HG03196 (cell line): Measurements from ENCODE around the gene SUPT4H1.
"Not testable (repeated sequence)": the region's sequence is repeated elsewhere in the genome, so short reads cannot be mapped to it uniquely, and the experiment has no call there.

Experiments used
- ATAC-seq: cut with Tn5 transposase; IDR thresholded peaks from one replicate; pipeline ENCODE4 v1.9.1; 2021; ENCODE audit not compliant: unreplicated experiment

The SUPT4H1 gene

DNA sequence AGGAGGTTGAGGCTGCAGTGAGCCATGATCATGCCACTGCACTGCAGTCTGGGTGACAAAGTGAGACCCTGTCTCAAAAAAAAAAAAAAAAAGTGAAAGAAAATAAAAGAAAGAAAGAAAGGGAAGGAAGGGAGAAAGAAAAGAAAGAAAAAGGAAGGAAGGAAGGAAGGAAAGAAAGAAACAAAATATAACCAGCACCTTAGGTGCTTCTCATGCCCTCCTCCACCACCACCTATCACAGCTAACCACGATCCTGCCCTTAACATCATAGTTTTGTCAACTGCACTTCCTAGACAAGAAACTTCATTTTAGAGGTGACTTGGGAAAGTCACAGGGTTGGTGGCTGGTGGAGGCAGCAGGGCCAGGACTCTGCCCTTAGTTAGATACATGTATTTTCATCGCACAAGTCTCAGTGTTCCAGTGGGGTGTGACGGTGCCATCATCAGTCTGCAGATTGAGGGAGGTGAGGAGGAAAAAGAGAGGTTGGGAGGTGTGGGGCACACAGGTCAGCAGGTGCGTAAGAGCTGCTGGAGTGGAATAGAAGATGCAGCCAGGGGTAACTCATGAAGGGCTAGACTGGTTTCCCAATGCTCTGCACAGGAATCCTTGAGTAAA, 10.0 kb downstream of the SUPT4H1 start:
- no peak for ATAC-seq

DNA sequence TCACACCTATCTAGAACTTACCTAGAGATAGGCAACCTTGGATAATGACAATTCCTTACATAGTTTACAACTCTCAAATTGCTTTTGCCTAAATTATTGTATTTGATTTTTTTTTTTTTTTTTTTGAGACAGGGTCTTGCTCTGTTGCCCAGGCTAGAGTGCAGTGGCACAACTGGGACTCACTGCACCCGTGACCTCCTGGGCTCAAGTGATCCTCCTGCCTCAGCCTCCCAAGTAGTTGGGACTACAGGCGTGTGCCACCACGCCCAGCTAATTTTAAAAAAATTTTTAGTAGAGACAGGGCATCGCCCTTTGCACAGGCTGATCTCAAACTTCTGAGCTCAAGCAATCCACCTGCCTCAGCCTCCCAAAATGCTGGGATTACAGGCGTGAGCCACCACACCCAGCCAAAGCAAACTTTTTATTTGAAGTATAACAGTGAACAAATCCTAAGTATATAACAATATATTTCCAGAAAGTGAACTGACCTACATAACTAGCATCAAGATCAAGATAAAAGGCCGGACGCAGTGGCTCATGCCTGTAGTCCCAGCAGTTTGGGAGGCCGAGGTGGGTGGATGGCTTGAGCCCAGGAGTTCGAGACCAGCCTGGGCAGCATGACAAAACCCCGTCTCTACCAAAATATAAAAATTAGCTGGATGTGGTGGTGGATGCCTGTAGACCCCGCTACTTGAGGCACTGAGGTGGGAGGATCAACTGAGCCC, 10.7 kb downstream of the SUPT4H1 start:
- not testable (repeated sequence) for ATAC-seq

DNA sequence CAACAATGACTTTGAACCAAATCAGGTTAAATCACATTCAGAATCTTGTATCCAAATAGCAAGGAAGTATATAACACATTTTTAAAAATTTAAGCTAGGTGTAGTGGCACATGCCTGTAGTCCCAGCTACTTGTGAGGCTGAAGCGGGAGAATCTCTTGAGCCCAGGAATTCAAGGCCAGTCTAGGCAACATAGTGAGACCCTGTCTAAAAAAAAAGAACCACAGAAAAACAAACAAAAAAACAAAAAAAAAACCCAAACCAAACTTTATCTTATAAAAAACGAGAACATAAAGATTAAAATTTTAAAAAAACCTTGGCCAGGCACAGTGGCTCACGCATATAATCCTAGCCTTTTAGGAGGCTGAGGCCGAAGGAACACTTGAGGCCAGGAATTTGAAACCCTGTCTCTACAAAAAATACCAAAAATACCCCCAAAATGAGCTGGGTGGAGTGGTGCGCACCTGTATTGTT, 11.6 kb downstream of the SUPT4H1 start:
- ATAC-seq = no peak

DNA sequence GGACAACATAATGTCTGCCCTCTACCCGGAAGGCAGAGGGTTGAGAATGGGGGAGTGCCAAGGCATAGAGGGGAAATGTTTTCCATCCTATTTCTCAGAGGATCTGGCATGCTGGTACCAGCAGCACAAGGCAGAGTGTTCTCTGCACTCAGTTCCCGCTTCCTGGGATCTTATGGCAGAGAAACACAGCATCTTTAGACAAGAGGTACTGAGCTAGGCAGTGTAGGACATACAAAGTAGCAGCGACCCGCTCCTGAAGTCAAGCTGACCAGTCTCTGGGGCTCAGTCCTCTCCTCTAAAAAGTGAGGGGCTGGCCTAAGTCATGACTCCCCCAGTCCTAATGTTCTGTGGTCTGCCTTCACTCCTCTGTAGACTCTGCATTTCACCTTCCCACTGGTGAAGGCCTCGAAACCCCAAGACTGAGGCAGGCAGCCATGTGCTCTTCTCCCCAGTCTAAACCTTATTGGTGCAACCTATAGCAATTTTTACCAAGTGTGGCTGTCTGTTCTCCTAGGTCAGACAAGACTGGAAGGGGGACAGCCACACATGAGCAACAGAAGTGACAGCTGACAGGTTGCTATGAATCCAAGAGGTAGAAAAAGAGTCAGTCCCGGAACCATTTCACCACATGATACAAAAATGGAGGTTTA, 12.1 kb downstream of the SUPT4H1 start:
- ATAC-seq = no peak

DNA sequence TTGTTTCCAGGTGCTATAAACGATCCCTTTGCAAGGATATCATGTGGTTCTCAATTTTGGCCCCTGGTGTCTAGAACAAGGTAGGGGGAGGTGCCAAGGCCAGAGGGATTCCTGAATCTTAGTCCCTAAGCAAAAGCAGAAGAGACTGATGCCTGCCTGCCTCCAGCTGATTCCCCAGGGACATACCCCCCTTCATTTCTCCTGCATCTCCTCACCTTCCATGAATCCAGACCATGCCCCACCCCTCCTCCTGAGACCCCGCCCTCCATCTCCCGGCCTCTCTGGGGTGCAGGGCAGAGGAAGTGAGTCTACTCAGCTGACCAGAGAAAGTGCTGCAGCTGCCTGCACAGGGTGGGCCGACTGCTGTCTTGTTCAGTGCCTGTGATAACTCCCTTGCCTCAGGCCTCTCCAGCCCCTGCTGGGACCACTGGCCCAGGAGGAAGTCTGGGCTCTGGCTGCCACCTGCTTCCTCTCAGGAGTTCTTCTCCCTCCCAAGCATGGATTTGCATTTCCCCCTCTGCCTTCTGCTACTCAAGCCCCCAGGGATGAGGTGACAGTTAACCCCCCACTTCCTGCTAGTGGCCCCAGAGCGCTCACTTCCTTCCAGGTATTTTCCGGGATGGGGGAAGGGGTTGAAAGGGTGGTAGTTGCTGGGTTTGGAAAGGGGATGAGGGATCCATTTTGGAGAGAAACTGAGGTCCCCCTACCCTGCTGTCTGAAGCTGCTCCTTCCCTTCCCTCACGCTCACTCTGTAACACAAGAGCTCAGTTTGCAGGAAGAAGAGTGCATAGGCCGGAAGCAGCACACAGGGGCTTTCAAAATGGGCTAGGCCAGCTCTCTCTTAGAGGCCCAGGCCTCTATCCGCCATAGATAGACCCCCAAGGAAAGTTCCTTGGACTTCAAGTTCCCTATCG, 12.9 kb downstream of the SUPT4H1 start:
- ATAC-seq = no peak

DNA sequence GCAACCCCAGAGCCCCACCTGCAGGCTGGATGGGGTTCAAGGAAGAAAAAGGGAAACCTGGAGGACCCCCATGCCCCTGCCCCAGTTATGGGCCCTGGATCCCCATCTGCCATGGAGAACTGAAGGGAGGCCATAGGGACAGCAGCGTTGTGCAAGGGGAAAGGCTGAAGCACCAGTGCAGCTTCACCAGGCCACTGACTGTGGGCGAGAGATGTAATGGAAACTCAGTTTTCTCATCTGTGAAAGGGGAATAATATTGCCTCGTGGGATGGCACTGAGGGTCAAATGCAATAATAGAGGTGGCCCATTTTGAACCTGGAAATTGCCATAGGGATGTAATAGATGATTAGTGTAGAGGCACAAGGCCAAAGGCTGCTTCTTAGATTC, 13.6 kb downstream of the SUPT4H1 start:
- ATAC-seq = no peak

DNA sequence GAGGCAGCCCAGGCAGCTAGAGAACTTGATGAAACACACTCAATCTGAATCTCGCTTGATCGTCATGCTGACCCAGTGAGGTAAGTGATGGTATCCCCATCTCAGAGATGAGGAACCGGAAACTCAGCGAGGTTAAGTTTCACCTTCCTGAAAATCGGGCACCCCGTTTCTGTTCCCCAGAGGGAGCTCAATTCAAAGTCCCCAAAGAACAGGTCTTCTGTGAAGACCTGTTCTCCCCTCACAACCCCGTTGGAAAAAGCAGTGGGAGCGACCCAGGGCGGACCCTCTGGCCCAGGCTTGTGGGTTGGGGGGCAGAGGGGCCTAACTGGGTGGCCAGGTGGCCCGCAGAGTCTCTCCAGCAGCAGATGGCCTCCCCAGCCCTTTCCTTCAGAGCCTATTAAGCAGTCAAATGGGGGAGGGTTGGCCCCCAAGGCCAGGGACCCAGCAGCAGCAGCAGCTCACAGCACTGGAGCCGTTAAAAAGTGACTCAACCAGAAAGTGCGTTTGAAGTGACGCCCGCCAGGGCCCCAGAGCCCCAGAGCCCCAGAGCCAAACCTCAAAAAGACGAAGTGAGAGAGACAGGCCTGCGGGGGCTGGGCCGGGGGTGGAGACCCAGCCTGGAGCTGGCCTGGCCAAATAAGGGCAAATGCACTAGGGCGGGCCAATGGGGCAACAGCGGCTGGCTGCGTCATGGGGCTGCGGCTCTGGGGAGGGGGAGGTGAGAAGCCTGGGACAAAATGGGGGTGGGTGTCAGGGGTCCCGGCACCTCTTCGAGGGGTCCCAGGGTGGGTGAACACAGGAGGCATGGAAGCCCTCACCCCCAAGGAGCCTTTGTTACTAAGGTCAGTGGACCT, 14.2 kb downstream of the SUPT4H1 start:
- peak; percentile 46 for ATAC-seq

DNA sequence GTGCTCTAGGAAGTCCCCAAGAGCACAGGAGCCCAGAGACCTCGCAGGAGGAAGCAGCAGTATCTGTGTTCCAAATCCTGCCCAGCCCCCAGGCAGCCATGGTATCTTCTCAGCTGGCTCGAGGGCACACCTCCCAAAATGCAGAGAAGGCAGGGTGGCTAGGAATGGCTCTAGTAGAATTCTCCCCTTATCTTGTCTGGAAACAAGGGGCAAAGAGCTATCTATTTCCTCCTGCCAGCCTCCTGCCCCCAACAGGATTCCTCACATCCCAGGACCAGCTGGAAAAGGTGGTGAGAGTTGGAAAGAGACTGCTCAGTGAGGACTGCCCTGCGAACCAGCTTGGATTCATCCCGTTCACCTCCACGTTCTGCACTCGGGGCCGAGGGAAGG, 14.8 kb downstream of the SUPT4H1 start:
- ATAC-seq = no peak

DNA sequence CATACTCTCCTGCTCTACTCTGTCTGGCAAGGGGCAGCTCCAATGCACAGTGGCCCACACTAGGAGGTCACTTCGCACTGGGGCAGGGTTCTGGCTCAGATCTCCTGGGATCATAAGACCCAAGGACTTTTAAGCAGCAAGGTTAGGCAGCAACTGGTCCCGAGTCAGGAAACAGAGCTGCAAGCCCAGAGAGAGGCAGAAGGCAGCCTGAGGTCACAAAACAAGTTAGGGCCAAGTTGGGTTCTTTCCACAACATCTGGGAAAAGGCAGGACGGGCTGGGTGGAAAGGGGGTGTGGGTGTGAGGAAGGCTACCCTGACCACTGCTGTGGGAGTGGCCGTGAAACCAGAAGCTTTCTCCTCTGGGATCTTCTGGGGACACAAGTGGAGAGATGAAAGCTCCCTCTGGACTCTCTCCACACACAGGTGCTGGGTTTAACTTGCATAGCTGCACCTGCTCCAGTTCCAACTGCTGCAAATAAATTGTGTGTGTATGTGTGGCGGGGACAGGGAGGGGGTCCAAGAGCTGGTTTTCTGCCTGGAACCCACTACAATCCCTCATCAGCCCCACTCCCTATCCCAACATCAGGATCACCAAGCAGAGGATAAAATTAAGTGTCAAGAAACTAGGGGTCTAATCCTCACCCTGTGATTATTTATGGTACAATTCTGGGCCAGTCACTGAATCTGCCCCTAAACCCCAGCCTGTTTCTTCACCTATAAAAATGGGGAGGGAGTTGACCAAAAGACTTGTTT, 15.4 kb downstream of the SUPT4H1 start:
- no peak for ATAC-seq

DNA sequence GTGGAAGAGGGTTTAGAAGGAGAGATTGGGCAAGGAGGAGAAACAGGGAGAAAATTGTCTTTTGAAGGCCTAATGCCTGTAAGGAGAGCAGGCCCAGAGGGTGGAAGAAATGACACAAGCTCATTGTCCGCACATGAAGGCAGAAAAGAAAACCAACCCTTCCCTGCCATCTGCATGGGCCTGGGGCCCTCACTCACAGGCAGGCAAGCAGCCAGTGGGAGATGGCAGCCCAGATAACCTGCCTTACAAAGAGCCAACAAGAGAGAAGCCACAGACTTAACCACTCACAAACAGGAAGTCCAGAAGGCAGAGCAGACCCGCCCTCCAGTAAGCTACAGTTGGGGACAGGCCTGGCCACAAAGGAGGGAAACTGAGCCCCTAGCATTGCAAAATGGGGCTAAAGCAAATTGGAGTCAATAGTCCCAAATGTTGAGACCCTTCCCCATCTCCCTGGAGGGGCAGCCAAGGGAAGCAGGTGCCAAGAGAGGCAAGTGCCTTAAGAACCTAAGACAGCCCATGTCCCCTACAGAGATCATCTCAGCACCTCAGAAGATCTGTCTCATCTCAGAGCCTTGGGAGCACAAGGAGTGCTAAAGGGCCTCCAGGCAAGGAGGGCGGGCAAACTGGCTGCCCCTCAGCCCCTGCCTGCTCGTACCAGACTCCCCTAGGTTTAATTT, 16.1 kb downstream of the SUPT4H1 start:
- no peak for ATAC-seq

DNA sequence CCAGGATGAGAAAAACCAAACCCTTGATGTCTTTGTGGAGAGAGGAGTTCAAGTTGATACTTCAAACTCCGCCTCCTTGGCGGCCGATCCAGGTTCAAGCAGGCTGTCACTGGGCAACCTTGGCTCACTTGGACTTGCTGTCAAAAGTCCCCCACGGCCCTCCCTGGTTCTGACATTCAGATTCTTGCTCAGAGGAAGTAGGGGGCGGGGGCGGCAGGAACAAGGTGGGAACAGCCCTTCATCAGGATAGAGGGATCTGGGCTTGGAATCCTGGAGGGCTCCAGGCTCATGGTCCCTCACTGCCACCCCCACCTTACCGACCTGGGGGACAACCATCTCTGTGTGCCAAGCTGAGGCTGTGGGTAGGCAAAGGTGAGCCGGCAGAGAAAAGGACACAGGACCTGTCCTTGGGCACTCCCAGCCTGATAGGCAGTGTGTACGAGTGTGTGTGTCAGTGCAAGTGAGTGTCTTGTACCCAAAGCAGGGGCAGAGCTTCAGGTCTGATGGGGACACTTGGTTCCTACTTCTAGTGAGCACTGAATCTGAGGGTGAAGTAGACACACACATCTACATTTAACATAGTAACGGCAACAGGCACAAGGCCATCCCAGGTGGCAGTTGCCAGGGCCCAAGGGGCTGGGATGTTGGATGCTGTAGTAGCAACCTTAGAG, 16.8 kb downstream of the SUPT4H1 start:
- no peak for ATAC-seq

DNA sequence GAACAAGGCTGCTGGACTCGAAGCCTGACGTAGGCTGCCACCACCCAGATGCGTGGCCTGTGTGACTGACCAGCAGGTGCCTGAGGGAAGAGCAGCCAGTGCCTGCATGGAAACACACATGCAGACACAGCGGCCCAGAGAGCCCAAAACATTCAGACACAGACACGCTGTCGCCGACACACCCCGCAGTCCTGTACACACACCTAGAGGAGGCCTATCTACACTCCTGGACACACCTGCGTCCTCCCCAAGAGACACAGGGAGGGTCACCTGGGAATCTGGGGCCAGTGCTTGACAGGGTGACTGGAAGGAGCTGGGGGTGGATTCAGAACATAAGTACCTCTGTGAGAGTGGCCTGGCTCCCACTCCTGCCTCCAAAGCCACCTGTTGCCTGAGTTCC, 17.3 kb downstream of the SUPT4H1 start:
- no peak for ATAC-seq

DNA sequence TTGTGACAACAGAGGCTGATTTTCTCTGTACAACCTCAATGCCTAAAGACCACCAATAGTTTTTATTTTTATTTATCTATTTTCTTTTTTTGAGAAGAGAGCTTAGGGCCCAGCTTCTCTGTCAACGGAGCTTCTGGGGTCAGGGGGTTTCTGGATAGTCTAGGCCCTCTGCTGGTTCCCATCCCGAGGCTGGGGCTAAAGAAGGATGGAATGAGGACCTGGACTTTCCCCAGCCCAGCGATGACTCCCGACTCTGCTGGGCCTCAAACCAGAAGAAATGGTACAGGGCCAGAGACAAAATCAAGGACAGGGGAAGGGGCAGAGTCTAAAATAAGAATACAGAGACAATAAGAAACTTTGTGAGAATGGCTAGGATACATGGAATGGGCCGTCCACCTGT, 17.7 kb downstream of the SUPT4H1 start:
- ATAC-seq = no peak

DNA sequence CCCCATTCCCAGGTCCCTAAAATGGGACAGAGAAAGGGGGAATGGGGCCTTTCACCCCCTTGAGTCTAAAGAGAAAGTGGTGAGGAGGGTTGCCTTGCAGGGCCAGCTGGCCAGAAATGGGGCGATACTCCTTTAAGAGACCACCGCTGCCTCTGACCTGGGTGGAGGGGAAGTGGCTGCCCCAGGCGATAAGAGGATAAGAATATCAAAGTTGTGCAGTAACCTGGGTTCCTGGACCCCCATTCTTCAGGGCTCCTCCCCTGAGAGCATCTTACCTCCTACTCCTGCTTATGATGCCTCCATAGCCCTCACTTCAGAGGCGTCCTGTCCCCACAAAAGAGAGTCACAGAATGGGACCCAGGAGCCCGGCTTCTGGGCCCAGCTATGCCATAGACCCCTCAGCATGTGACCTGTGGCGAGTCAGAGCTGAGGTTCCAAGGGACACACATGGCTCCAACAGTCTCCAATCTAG, 18.2 kb downstream of the SUPT4H1 start:
- ATAC-seq = no peak

DNA sequence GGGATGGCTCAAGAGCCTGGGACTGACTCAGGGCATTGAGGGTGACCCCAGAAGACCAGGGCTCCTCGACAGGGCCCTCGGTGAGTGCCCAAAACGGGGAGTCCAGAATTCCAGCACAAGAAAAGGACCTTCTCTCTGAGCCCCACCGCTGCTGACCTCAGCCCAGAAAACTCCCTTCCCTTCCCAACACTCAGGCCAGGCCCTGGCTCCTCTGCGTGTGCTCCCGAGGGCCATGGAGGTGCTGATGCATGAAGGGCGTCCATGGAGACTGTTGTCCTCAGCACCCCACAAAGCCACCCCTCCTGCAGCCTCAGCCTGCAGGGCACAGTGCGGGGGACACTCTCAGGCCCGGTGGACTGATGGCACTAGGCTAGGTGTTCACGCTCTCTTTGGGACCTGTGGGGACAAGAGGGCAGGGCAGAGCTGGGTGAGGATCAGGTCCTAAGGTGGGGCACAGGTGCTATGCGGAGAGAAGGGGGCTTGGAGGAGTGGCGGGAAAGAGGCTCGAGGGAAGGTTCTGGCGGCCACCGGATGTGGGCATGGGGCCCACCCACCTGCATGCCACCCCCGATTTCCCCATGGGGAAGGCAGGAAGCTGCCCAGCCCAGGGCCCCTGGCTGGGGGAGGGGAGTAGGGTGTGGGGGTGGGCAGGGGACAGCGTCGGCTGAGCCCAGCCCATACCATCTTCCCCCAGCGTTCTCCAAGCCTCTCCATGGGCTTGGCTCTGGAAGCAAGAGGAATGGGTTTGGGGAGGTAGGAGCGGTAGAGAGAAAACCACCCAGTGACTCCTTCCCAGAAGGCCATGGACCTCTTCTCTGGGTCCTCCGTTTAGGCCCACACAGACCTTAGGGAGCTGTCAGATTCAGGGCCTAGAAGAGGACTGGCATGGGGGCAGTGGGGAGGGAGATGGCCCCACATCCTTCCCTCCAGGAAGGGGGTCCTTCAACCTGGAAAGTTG, 18.9 kb downstream of the SUPT4H1 start:
- no peak for ATAC-seq

DNA sequence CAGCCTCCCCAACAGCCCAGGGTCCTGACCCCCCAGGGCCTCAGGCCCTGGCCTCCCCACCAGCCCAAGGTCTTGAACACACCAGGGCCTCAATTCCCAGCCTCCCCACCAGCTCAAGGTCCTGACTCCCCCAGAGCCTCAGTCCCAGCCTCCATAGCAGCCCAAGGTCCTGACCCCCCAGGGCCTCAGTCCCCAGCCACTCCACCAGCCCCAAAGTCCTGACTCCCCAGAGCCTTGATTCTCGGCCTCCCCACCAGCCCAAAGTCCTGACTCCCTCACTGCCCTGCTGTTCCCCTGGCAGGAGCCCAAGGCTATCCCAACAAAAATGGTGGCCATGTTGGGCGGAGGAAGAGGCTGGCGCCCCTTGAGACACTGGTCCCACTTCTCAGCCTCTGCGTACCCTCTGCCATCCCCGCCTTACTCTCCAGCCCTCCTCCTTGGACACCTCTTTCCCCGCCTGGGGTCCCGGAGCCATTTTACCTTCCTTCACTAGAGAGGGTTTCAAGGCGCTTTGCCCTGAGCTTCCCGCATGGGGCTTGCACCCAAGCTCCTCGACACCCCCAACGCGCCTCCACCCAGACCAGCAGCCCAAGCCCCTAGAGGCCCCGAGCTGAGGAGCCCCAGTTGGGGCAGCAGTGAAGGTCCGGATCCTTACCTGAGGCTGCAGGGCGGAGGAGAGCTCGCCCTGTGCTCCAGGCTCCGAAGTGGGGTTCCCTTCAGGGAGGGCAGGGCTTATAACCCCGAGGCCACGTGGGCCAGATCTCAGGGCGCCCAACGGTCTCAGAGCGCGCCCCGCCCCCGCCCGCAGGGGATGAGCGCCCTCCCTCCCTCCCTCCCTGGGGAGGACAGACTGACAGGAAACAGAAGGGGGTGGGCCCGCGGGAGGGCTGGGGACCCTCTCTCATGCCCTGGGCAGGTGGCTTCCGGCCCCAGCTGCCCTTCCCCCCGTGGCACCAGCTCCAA, 19.9 kb downstream of the SUPT4H1 start:
- peak; percentile 11 for ATAC-seq
